GM19099 (cell line): ENCODE data around the gene ARHGAP45.

Experiments
- POLR2A ChIP-seq: IDR thresholded peaks from 3 replicates; pipeline ENCODE4 v1.6.1; 2011; ENCODE audit warnings: low read depth; ENCODE audit not compliant: insufficient read length; ENCODE audit errors: extremely low read depth

Gene ARHGAP45

DNA sequence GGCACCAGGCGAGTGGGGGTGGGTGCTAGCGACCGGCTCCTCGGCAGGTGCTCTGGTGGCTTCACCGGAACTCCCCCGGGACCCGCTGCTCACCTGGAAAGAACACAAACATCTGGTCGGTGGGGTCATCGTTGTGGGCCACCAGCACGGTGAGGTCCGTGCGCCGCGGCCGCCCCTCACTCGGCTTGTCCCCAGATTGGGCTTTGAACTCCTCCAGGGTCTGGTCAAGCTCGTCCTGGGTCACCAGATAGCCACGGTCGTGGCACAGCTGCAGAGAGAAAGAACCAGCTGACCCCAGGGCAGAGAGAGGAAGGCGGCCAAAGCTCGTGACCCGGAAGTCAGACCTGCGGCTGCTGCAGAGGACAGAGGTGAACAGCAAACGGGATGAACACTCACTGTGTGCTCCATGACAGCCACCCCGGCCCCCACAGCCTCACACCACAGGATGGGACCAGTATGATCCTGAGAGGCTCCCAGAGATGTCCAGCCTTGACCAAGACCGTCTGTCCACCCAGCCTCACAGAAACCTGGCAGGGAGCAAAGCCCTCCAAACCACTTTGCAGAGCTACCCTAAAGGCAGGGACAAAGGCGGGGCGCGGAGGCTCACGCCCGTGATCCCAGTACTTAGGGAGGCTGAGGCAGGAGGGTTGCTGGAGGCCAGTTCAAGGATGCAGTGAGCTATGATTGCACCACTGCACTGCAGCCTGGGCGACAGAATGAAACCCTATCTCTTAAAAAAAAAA lies 27.0 kb downstream of the ARHGAP45 start:
- TF ChIP-seq POLR2A: no peak

DNA sequence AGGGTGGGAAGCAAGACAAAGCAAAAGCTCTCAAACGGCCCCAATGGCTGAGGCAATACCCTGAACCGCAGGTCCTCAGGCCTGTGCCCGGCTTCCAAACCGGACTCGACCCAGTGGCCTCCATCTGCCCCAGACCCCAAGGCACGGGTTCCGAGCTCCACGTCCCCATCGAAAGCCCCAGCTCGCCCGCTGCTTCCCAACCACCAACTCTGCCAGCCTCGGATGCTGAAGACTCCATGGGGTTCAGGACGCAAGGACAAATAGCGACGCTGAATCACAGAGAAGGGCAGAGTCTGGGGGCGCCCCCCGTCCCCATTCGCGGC lies 27.6 kb downstream of the ARHGAP45 start:
- TF ChIP-seq POLR2A: no peak

DNA sequence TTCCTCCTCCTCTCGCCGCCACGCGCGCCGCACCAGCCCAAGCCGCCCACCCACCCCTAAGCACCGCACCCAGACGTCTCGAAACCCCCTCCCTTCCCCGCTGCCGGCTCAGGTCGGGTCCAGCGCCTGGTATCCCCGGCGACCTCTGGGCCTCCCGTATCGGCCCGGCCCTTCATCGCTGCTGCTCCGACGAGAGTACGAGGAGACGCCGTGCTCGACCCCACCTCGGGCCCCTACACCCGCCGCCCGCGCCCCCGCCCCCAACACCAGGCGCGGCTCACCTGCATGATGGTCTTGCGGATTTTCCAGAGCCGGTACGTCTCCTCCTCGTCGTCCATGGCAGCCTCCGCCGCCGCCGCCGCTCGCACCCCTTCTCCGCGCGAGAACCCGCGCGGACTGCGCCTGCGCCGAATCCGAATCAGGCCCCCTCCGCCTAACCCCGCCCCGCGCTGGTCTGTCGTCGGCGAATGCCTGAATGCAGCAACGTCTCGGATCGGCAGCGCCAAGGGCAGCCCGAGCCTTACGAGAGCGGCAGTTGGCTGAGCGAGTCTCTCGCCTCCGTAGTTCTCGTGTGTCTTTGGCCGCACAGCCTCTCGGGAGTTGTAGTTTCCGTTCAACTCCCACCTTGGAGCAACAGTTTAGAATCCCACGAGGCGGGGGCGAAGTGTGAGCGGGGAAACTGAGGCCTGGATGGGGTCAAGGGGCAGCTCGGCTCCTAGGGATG lies 28.2 kb downstream of the ARHGAP45 start, which contains the start of gene POLR2E:
TSS of gene POLR2E (minus strand) at position 398 of the 724 bp plus-strand sequence. CDS start at position 338, 60 bp downstream.
- peak; percentile 86 for TF ChIP-seq POLR2A

DNA sequence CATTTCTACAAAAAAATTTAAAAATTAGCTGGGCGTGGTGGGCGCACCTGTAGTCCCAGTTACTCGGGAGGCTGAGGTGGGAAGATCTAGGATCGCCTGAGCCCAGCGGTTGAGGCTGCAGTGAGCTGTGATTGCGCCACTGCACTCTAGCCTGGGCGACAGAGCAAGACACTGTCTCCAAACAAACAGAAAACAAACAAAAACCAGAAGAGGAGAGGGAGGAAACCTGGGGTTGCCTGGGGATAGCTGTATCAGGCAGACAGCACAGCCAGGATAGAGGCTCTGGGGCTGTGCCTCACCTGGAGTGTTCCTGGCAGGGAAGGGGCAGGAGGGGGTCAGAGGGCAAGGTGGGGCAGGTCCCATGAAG lies 30.8 kb downstream of the ARHGAP45 start:
- no peak for TF ChIP-seq POLR2A

DNA sequence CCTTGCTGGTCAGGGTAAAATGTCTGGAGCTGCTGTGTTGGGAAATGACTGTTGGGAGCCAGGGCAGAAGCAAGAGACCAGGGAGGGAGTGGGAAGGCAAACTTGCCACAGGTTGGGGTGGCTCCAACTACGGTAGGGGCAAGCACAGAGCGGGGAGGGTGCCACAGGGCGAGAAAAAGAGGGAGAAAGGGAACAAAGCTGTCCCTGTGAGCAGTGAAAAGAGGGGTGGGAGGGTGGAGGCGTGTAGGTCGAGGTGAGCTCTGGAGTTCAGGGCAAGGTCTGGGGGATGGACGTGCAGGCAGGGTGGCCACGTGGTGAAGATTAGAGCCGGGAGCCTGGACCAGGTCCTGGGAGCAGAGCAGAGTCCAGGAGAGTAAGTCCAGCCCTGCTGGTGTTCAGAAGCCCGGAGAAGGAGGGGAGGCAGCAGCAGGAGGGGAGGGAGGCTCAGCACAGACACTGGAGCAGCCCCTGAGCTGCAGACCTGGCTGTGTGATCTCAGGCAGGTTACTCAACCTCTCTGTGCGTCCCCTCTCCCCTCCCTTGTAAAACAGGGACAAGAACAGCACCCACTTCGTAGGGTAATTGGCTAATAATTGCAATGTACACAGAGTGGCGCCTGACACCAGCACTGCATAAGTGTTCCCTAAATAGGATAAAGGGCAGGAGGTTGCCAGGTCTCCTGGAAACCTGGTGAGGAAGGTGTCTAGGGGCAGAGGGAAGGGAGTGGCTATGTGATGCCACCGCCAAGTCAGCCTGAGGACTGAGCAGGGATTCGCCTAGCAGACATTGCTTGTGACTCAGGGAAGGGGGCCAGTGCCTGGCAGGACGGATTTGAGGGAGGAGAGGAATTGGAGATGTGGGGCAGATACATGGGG lies 31.4 kb downstream of the ARHGAP45 start:
- TF ChIP-seq POLR2A: no peak

DNA sequence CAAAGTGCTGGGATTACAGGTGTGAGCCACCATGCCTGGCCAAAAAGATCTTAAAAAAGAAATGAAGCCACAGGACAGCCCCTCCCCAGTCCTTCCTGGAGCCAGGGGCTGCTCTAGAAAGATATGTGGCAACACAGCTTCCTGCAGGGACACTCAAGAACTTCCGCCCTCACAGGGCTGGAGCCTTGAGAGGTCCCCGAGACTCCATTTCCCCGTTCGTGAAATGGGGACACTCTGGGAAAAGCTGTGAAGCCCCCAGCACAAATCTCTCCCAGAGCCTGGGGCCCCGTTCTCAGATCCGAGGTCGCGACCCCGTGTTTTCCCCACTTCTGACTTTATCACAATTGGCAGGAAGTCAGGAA lies 34.4 kb downstream of the ARHGAP45 start:
- no peak for TF ChIP-seq POLR2A

DNA sequence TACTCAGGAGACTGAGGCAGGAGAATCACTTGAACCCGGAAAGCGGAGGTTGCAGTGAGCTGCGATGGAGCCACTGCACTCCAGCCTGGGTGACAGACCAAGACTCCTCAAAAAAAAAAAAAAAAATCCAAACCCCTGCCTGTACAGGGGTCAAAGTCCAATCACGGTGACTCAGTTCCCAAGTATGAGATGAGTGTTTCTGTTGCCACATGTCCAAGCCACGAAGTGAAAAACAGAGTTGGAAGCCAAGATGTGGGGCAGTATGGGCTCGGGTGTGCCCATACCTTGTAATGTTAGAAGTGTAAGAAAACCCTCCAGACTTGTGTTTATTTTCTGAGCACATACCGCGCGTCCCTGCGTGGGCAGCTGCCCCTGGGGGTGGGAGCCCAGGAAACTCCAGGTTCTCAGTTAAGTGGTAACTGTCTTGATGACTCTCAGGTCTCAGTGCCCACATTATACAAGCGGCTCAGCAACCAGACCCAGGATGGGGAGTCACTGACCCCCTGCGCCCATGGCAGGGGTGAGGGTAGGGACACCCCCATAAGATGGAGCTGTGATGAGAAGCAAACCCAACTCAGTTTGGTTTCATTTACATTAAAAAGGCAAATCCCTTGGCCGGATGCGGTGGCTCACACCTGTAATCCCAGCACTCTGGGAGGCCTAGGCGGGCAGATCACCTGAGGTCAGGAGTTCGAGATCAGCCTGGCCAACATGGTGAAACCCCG lies 35.6 kb downstream of the ARHGAP45 start:
- no peak for TF ChIP-seq POLR2A

DNA sequence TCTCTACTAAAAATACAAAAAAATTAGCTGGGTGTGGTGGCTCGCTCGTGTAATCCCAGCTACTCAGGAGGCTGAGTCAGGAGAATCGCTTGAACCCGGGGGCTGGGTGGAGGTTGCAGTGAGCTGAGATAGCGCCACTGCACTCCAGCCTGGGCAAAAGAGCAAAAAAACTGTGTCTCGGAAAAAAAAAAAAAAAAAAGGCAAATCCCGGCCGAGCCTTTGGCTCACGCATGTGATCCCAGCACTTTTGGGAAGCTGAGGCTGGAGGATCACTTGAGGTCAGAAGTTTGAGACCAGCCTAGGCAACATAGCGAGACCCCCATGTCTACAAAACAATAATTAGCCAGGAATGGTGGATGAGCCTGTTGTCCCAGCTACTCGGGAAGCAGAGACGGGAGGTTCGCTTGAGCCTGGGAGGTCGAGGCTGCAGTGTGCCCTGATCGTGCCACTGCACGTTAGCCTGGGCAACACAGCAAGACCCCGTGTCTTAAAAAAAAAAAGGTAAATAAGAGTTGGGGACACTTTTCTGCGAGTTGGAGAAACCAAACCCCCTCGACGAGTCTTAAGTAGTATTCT lies 36.3 kb downstream of the ARHGAP45 start:
- no peak for TF ChIP-seq POLR2A

DNA sequence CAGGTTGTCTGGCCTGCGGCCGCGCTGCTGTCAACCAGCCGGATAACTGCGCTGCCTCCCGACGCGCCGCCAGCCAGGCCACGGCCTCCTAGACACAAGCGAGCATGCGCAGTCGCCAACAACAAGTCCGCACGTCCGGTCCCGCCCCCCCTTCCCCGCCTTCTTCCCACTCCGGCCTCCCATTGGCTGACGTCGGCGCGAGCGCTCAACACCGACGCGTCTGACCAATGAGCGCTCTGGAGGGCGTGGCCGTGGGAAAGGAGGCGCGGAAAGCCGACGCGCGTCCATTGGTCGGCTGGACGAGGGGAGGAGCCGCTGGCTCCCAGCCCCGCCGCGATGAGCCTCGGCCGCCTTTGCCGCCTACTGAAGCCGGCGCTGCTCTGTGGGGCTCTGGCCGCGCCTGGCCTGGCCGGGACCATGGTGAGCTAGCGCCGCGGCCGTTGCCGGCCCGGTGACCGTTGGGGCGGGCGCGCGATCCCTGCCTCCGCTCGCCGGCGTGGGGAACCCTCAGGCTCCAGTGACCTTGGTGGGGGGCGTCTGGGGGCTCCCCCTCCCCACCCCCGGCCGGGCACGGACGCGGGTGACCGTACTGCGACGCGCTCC lies 36.8 kb downstream of the ARHGAP45 start, which contains the start of gene GPX4:
TSS of gene GPX4 (plus strand) at position 287 of the 603 bp plus-strand sequence. CDS start at position 337, 50 bp downstream.
- peak; percentile 99 for TF ChIP-seq POLR2A

DNA sequence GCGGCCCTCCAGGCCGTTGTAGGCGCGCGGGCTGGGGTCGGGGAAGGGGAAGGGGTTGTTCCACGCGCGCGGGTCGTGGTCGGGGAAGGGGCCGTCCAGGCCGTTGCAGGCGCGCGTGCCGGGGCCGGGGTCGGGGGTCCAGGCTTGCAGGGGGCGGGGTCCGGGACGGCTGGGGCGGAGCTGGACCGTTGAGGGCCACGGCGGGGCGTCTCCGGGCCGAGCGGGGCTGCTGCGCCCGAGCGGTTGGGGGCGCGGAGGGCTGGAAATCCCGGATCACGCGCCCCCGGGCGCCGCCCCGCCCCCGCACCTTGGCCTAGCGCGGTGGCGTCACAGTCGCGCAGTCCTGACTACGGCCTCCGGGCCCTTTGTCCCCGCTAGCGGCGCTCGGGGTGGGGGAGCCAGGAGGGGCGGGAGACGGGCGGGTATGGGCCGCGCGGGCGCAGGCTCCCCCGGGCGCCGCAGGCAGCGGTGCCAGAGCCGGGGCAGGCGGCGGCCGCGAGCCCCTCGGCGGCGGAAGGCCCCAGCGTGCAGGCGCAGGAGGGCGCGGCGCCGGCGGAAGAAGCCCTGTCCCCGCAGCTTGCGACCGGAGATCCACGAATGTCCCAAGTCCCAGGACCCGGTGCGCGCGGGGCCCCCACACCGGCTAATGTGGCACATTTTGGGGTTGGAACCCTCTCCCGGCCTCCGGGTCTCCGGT lies 37.5 kb downstream of the ARHGAP45 start:
- no peak for TF ChIP-seq POLR2A

DNA sequence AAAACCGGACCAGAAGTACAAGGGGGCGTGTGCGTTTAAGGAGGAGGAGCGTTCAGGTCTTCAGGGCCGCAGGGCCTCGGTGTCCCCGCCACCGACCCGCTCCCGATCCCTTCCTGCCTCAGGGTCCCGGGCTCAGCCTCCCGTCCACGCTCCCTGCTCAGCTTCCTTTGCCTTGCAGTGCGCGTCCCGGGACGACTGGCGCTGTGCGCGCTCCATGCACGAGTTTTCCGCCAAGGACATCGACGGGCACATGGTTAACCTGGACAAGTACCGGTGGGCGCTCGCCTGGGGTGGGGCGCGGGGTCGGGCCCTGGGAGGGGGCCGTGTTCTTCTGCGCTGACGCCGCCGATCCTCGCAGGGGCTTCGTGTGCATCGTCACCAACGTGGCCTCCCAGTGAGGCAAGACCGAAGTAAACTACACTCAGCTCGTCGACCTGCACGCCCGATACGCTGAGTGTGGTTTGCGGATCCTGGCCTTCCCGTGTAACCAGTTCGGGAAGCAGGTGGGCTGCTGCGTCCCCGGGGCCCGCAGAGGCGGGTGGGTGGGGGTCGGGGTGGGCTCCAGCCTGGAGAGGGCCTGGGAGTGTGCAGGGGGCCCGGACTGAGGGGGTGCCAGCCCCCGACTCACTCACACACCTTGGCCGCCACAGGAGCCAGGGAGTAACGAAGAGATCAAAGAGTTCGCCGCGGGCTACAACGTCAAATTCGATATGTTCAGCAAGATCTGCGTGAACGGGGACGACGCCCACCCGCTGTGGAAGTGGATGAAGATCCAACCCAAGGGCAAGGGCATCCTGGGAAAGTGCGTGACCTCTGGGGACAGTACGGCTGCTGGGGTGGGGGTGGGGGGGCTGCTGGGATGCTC lies 38.3 kb downstream of the ARHGAP45 start:
- TF ChIP-seq POLR2A: no peak

DNA sequence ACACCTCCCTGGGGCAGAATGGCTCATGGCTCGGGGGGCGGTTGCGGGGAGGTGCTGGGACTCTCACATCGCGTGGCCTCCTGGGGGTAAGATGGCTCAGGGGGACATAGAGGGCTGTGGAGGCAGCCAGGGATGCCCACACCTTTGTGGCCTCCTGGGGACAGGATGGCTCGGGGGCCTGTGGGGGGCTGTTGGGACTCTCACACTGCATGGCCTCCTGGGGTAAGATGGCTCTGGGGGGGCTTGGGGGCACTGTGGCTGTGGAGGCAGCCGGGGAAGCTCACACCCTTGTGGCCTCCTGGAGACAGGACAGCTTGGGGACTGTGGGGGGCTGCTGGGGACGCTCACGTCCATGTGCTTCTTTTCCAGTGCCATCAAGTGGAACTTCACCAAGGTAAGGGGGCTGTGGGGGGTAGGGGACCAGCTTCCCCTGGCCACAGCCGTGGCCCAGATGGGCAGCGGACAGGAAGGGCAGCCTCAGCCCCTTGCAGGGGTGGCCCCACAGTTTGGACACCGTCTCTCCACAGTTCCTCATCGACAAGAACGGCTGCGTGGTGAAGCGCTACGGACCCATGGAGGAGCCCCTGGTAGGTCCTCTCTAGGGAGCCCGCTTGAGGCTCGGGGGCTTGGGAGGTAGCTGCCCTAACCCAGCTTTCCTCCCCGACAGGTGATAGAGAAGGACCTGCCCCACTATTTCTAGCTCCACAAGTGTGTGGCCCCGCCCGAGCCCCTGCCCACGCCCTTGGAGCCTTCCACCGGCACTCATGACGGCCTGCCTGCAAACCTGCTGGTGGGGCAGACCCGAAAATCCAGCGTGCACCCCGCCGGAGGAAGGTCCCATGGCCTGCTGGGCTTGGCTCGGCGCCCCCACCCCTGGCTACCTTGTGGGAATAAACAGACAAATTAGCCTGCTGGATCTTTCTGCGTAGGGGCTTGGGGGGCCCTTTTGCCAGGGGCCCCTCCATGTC lies 39.2 kb downstream of the ARHGAP45 start:
- no peak for TF ChIP-seq POLR2A
